NT2/D1 (cell line): ENCODE results near the gene PIGA.
"Not testable (repeated sequence)": the region's sequence is repeated elsewhere in the genome, so short reads cannot be mapped to it uniquely, and the experiment has no call there.

Experiments
- DNase-seq: peaks from one replicate; pipeline ENCODE4 v3.0.0-alpha.2; 2011; ENCODE audit warnings: low read depth, low spot score
- H3K27me3 ChIP-seq: 2 replicates; pipeline ENCODE4 v1.6.0; 2011; ENCODE audit warnings: mild to moderate bottlenecking; ENCODE audit not compliant: insufficient read length, insufficient read depth
- H3K36me3 ChIP-seq: 2 replicates; pipeline ENCODE4 v1.6.1; 2011; ENCODE audit warnings: mild to moderate bottlenecking, low read length, mixed read lengths; ENCODE audit not compliant: insufficient read depth, insufficient read length
- H3K4me1 ChIP-seq: 2 replicates; pipeline ENCODE4 v1.5.1; 2011; ENCODE audit not compliant: insufficient read depth, insufficient read length
- H3K4me3 ChIP-seq: 2 replicates; pipeline ENCODE4 v1.5.1; 2011; ENCODE audit warnings: low read depth; ENCODE audit not compliant: insufficient read length
- H3K9ac ChIP-seq: 2 replicates; pipeline ENCODE4 v1.6.0; 2011; ENCODE audit warnings: low read depth; ENCODE audit not compliant: insufficient read length
- H3K9me3 ChIP-seq: 2 replicates; pipeline ENCODE4 v1.5.1; 2011; ENCODE audit warnings: mild to moderate bottlenecking, low read length; ENCODE audit not compliant: insufficient read depth
- SUZ12 ChIP-seq: IDR thresholded peaks from 2 replicates; pipeline ENCODE4 v1.6.1; 2011; ENCODE audit not compliant: insufficient read length, insufficient read depth; ENCODE audit errors: extremely low read depth
- YY1 ChIP-seq: IDR thresholded peaks from 2 replicates; pipeline ENCODE4 v1.6.1; 2011; ENCODE audit not compliant: insufficient read length, insufficient read depth
- ZNF274 ChIP-seq: IDR thresholded peaks from 2 replicates; pipeline ENCODE4 v1.6.1; 2011; ENCODE audit warnings: mild to moderate bottlenecking, low read depth, low read length

Gene PIGA

GRCh38 chrX:15274946-15275345 lies 60.4 kb downstream of the PIGA start:
- H3K4me1 ChIP-seq = peaks cover 2% of the 10 kb centered on the region
- no peak overlapping the region for H3K9ac ChIP-seq
- no peaks in the 10 kb centered on the region for H3K27me3 ChIP-seq
- H3K9me3 ChIP-seq = peaks cover 7% of the 10 kb centered on the region; the same call in 1 of the 2 replicates
- no peak for DNase-seq
- H3K4me3 ChIP-seq = no peak overlapping the region
- TF ChIP-seq SUZ12 = no peak
- no peak for TF ChIP-seq YY1
- TF ChIP-seq ZNF274 = no peak
- no peaks in the 10 kb centered on the region for H3K36me3 ChIP-seq

GRCh38 chrX:15273275-15273674 lies 62.0 kb downstream of the PIGA start:
- not testable (repeated sequence) for DNase-seq, H3K4me1 ChIP-seq, H3K9ac ChIP-seq, H3K27me3 ChIP-seq, H3K36me3 ChIP-seq, H3K9me3 ChIP-seq, H3K4me3 ChIP-seq

- H3K9me3 ChIP-seq = peaks cover 7% of the 10 kb centered on the region; the same call in 1 of the 2 replicates
- no peak overlapping the region for H3K4me3 ChIP-seq
- H3K4me1 ChIP-seq = peaks cover 2% of the 10 kb centered on the region
- DNase-seq = no peak
- no peak overlapping the region for H3K9ac ChIP-seq
- H3K36me3 ChIP-seq = no peaks in the 10 kb centered on the region
- no peaks in the 10 kb centered on the region for H3K27me3 ChIP-seq
- no peak for TF ChIP-seq YY1
- no peak for TF ChIP-seq SUZ12
- TF ChIP-seq ZNF274 = no peak
Observed at GRCh38 chrX:15271757-15272156, 63.6 kb downstream of the PIGA start.

- Histone ChIP-seq H3K4me3 (peak within 1 kb of the TSS; percentile 13), H3K4me1 (peaks cover 2% of the 10 kb centered on the region), H3K27me3 (no peaks in the 10 kb centered on the region), H3K9ac (peak within 1 kb of the TSS; percentile 36), H3K36me3 (no peaks in the 10 kb centered on the region), H3K9me3 (peaks cover 7% of the 10 kb centered on the region; the same call in 1 of the 2 replicates)
- no peak for DNase-seq
- TF ChIP-seq YY1 (no peak), ZNF274 (no peak), SUZ12 (no peak)
Observed at GRCh38 chrX:15269618-15270521, 65.5 kb downstream of the PIGA start, which contains the start of gene ASB9. Gene ASB9 (minus strand): TSS chrX:15270083. CDS start chrX:15269874, 209 bp downstream.
